ENCODE results near the gene ADAMTS3.

The ADAMTS3 gene

DNA sequence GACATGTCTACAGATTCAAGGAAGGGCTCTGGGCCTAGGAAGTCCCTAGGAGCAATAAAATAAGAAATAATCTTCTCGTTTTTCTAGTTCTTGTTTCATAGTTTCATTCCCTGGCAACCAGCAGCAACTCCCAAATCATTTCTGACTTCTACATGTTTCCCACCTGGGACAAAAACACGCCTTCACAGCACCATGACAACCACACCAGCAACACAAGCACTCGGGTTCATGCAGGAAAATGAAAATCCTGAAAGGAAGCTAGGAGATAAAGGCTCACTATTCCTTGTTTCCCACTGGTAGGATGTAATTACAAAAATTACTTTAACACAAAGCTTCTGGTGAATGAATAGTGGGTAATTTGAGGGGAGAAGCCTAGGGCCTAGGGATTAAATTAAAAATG, 158.9 kb downstream of the ADAMTS3 start:
- DNase-seq (ENCODE audit: low spot score) = no peak

DNA sequence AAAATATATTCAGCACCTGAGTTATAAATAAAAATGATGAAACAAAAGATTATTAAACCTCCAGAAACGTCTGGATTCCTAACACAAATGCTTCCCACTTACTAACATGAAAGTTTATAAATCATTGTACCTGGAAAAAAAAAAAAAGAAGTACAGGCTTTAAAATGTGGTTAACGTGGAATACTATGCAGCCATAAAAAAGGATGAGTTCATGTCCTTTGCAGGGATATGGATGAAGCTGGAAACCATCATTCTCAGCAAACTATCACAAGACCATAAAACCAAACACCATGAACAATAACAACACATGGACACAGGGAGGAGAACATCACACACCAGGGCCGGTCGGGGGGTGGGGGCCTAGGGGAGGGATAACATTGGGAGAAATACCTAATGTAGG, 160.5 kb downstream of the ADAMTS3 start:
- no peak for DNase-seq (ENCODE audit: low spot score)

DNA sequence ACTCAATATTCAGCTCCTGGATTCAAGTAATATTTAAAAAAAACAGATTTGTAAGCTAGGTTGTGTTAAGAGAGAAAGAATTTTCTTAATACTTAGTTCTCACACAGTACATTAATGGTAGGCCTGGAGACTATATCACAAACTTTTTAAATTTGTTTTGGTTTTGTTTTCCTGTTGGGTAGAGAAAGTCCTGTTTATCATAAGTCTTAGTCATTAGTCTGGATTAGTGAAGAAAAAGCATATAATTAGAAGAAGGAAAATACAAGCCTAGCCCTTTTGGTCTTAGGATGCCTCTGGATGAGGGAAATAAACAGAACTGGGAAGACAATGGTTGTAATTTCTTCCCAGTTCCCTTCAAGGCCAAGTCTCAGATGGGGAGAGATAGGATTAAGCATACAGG, 163.6 kb downstream of the ADAMTS3 start:
- no peak for DNase-seq (ENCODE audit: low spot score)

DNA sequence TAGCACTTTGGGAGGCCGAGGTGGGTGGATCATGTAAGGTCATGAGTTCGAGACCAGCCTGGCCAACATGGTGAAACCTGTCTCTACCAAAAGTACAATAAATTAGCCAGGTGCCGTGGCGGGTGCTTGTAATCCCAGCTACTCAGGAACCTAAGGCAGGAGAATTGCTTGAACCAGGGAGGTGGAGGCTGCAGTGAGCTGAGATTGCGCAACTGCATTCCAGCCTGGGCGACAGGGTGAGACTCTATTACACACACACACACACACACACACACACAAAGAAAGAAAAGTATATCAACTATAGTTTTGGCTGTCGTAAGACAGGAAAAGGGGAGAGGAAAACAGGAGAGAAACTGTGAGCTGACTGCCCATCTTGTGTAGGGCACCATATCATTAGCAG, 171.7 kb downstream of the ADAMTS3 start:
- DNase-seq (ENCODE audit: low spot score) = no peak

DNA sequence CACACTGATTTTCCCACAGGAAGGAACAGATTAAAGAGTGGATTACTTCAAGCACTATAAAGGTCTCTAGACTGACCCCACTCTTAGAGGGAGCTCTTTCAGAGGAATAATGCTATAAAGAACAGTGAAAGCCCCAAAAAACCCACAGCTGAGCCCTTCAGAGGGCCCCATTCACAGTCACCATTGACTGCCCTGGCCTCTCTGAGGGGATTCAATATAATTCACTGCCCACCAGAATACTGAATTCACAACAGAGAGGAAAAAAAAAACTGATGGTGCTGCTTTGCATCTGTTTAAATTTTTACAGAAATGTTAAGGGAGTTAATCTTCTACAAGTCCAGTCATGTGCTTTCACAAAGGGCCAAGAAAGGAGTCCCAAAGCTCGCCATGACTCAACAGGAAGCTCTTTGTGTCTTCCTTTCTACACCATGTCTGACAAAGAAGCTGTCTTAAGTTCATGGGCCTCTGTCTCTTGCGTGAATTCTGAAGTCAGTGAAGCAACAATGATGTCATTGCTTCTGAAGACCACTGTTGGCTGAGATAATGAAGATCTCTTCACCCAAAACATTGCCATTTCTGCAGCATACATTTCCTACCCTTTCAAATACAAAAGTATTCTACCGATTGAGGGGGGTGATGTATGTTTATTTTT, 174.9 kb downstream of the ADAMTS3 start:
- no peak for DNase-seq (ENCODE audit: low spot score)

DNA sequence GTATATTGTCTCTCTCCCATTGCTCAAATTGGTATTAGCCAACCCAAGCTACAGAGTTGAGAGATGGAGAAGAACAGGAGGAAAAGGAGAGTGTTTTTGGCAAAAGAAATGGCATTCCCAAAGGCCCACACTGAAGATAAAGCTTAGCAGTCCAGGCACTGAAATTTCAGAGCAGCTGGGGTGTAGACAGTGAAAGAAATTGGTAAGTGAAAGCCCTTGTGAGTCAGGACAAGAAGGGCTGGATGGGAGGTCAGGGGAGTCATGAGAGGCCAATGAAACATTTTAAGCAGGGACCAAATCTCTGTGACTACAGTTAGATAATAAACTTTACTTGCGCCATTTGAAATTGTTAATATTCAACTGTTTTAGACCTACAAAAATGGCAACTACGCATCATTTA, 177.7 kb downstream of the ADAMTS3 start:
- no peak for DNase-seq (ENCODE audit: low spot score)

DNA sequence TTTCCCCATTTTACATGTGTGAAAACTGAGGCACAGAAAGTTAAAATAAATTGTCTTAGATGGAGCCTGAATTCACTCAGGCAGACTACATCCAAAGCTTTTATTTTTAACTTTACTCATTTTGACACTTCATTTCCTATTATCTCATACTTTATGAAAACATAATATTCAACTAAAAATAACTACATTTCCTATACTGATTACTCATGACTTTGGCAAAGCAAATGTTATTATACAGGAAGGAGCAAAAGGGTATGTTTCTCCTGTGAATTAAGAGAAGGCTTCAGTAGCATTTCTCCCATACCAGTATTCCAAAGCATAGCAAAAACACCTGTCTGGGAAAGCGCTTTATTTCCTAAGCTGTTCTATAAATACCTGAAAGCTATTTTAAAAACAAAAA, 178.6 kb downstream of the ADAMTS3 start:
- DNase-seq (ENCODE audit: low spot score) = no peak

DNA sequence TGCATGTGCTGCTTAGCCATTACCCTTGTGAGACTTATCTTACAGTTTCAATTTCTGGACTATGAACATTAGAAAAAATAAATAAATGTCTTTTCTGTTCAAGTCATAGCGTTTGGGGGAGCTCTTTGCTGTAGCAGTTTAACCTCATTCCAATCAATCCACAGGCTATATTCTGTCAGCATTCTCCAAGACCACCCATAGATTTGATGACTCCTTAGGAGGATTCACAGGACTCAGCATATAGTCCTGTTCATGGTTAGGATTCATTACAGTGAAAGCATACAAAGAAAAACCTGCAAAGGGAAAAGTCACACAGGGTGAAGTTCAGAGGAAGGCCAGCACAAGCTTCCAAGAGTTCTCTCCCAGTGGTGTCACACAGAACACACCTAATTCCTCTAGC, 180.5 kb downstream of the ADAMTS3 start:
- DNase-seq (ENCODE audit: low spot score) = no peak

DNA sequence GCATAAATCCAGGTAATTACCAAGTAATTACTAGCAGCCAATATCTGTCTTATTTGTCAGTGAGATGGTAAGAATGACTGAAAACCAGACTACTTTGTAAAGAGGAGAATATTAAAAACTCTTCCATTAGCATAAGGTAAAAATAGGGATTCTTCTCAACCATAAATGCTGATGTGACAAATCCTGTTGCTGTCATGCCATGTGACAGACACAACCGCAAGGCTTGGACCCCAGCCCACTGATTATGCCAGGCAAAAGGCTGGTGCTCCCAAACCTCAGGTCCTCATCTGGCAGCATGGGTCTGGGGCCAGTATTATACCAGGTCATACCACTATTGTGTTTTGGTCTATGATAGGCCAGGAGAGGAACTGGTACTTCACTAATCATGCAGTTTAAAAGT, 181.1 kb downstream of the ADAMTS3 start:
- no peak for DNase-seq (ENCODE audit: low spot score)

DNA sequence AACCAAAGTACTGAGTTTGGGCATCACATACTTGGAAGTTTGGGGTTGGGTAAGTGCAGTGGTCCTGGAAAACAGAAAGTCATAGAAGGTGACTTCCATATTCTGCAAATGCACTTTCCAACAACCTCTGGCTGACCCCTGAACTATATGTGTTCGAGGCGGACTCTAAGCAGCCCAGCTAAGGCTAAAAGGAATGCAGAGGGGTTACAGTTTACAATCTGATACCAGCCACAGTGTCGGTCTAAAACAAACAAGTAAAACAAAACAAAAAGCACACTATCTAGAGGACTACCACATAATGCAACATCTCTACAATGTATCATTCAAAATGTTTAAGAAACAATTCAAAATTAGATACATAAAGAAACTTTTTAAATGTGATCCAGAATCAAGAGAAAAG, 185.6 kb downstream of the ADAMTS3 start:
- DNase-seq (ENCODE audit: low spot score) = no peak

DNA sequence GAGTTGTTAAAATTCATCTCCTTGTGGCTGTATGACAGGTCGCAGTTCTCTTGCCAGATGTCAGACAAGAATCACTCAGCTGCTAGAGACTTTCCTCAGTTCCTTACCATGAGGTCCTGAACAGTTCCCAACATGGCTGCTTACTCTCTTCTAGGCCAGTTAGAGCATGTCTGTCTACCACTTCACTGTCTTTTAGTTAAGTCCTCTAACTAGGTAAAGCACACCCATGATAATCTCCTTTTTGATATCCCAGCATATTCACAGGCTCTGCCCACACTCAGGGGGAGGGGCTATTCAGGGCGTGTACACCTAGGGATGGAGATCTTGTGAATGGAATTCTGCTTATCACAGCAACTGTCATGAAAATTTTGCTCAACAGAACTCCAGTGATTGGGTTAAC, 190.1 kb downstream of the ADAMTS3 start:
- DNase-seq (ENCODE audit: low spot score) = no peak

DNA sequence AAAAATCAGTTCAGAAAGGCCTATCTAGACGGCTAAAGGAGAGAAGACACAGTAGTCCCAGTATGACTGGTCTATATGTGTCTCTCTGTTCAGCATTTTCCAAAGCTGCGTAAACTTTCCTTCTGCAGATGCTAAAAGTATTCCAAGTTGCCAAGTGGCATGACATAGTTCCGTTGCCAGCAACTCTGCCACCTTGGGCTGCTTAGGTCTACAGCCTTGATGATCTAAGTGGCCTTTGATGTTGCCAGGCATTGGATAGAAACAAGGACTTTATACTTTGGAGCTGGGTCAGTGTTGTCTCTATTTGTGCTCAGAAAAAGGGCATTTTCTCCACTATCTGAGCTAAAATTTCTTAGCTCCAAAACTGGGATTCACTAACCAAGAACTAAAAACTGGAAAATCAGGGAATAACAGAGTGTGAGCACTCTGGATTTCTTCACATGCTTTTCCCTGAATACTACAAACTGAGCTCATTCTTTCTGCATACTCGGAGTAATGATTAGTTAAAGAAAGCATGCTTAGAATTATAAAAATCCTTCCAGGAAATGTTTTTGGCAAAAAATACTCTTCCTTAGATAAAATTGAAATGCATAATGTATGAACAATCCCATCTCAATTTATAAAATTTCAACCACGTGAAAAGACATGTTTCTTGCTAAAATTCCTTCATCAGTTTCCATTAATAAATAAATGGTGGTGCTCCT, 191.4 kb downstream of the ADAMTS3 start:
- no peak for DNase-seq (ENCODE audit: low spot score)

DNA sequence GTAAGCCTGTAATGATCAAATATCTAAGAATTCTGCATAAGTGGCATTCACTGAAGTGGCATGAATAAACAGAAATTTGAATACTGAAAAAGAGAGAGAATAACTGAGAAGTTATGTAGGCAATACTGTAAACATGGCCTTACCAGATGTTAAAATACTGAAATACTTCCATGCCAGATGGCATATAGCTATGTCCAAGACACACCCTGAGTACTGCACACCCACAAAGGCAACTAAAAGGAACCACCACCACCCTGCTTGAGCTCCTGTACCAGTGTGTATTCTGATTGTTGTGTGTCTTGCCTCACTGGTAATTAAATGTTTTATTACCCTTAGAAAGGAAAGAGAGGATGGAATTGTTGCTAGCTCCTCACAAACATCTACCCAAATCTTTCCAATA, 192.1 kb downstream of the ADAMTS3 start:
- DNase-seq (ENCODE audit: low spot score) = no peak

DNA sequence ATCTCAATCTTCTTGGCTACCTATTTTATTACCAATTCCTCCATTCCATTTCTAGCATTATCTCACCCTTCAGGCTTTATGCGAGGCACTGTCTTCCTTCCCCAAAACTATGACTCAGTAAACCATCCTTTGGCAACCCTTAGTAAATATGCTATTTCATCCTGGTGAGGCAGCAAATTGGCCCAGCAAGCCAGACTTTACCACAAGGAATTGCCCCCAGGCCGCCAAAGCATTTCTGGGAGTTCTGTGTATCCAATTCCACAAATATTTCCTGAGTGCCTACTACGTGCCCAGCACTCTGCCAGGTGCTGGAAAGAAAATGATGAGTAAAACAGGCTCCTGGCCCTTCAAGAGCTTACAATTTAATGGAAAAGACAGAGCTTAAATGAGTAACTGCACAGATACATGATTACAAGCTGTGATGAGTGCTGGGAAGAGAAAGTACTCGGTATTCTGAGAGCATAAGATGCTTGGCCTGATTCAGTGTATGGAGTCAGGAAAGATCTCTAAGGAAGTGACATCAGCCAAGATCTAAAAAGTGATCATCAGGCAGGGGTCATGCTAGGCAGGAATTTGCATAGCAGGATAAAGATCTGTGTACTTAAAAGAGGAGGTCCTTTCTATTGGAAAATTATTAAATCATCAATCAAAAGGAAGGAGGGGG, 193.8 kb downstream of the ADAMTS3 start:
- DNase-seq (ENCODE audit: low spot score) = no peak

DNA sequence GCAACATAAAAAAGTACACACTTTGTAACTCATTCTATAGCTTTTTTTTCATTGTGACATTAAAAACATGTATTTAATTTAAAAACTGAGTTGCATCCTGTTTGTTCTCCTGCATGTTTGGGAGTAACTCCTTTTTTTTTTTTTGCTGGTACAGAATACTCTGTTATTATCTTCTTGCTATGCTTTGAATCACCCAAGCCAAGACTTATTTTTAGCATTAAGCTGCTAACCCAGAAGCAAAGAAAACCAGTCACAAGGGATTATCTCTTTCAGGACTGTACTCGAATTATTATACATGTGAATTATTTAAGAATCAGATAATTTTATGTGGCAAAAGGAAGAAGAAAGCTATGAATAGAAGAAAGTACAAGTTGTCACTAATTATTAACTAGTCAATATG, 194.9 kb downstream of the ADAMTS3 start:
- no peak for DNase-seq (ENCODE audit: low spot score)

DNA sequence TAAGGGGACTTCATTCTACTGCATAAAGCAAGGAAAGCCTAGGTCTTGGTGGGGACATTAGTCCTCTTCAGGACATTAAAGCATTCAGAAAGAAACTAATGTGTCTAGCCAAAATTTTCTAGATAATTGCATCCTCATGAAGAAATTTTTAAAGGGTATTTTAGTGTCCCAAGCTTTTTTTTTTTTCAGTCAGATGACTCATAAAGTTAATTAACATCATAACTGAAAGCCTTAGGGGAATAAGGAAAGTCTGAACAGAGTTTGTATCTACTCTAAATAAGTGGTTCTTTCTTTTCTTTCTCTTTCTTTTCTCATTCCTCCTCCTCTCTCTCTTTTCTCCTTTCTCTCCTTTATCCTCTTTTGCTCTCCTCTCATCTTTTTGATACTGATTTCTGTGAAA, 202.4 kb downstream of the ADAMTS3 start:
- DNase-seq (ENCODE audit: low spot score) = no peak

DNA sequence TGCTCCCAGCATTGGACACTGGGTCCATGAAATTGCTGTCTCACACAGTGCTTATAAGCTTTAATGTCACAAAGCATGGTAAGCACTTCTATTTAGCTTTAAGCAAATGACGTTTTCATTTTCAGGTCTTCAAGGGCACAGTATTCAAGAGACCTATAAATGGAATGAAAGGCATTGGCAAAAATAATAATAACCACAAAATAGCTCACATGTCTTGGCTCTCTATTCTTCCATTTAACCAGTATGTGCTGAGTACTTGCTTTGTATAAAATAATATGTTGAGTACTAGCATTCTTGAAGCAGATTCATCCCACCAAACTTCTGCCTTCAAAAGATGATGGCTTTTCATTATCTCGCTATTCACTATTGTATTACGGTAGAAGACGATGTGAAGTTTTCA, 203.0 kb downstream of the ADAMTS3 start:
- DNase-seq (ENCODE audit: low spot score) = no peak

DNA sequence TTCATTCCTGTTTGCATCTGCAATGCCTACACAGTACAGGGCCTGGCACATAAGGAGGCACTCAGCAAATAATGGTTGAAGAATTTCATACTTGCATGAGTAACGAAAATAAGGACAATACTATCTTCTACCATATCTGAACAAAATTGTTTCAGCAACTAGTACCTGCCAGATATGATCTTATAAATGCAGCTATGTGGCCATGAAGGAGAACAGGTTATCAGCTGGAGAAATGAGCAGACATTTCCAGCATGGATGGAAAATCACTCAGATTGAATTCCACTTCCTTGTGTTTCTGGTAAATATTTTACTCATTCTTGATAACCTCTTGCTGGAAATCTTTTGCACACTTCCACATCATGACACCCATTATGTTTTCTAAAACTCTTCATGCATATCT, 204.0 kb downstream of the ADAMTS3 start:
- no peak for DNase-seq (ENCODE audit: low spot score)

DNA sequence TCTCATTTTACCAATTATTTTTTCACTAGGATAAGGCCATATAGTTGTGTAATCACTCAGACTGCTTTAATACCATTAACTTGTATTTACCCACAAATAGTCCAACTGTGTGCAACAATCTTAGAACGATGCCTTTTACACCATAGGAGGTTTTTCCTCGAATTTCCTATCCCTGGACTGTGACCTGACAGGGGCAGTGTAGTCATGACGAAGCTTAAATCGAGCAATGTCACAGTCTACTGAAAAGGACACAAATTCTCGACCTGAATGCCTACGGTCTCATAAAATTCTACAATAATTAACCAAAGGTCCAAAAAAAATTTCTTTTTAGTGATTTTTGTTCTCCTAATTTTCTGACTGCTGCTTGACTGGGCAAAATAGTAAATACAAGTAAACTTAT, 208.9 kb downstream of the ADAMTS3 start:
- DNase-seq (ENCODE audit: low spot score) = no peak

DNA sequence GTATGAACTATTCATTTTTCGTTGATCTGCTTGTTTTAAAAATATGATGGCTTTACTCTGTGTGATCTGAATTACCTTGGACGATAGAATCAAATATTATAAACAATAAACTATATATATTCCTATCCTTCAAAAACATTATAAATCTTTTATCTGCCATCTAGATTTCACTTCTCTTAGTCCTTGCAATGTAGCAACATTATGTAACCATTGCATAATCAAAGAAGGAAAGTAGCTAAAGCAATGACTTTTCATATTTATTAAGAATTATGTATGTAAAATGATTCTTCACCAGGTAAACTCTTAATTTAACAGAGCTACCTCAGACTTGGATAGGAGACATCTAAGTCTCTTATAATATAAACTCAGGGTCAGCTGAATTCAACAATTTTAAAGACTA, 210.5 kb downstream of the ADAMTS3 start:
- DNase-seq (ENCODE audit: low spot score) = no peak

DNA sequence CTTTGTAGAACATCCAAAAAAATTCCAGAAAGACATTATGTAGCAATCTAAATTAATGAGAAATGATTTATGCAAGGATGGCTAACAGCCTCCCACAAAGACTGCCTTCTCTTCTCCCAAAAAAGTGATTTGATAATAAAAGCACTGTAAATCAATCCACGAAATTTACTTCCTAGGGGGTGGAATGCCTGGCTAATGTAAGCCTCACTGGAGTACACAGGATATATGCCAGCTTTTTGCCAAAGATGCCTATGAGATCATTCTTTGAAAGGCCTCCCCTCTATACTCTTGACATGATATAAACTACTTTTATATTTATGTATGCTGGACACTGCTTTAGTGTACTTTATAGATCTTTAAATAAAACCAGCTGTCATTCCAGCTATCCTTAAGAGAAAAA, 211.1 kb downstream of the ADAMTS3 start:
- DNase-seq (ENCODE audit: low spot score) = no peak

DNA sequence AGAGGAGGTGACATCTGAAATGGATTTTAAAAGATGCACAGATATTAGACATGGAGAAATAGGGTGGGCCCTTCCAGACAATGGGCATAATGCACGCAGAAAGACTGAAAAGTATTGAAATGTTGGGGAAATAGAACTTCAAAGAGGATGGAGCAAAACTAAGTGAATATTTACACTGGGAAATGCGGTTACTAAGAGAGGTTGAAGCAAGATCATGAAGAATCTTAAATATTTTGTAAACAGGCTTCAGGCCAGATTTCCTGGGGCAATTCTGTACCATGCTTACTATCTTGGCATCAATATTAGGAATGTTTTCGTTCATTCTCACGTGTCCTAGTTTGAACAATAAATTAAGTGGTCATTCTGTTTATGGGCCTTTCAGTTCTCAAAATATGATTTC, 216.3 kb downstream of the ADAMTS3 start:
- no peak for DNase-seq (ENCODE audit: low spot score)

DNA sequence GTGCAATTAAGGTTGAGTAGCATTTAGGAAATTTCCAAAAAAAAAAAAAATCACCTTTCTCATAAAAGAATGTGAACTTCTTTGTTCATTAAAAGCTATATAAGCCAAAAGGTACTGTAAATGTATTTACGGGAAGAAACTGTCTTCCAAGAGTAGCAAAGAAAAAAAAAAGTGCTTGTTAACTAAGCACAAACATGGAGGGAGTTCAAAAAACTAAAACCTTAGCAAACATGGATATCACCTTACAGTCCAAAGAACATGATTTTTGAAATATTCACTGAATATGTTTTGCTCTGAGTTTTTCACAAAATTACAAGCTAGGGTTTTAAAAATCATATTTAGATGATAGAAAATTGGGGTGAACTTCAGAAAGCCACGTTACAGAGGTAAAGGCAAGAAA, 217.5 kb downstream of the ADAMTS3 start:
- DNase-seq (ENCODE audit: low spot score) = no peak

DNA sequence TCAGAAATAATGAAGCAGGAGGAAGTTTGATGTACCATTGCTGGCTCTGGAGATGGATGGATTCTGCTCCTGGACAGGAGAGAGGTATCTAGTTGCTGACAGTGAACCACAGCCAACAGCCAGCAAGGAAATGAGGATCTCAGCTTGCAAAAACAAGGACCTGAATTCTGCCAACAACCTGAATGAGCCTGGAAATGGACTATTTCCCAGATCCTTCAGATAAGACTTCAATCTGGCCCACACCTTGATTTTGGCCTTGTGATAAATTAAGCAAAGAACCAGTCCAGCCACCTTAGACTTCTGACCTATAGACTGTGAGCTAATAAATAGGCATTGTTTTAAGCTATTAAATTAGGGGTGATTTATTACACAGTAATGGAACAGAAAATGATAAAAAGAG, 220.3 kb downstream of the ADAMTS3 start:
- no peak for DNase-seq (ENCODE audit: low spot score)

Measured in pons (tissue), 1 donor.